Ovary (tissue), 3 donors: ENCODE measurements around the gene KANK3.

ENCODE experiments used
- CTCF ChIP-seq, 3 donors: fragments of 450-650 bp in 2 of 3; fragments of 200-600 bp in 1 of 3; IDR thresholded peaks; one replicate each; pipeline versions ENCODE4 v1.5.1 to v1.8.0; 2016 to 2022; ENCODE audit warnings: antibody characterized with exemption in 3 of 3, mild to moderate bottlenecking in 1 of 3
- POLR2A ChIP-seq: fragments of 450-650 bp; IDR thresholded peaks from one replicate; pipeline ENCODE4 v1.6.1; 2017; ENCODE audit warnings: antibody characterized with exemption, mild to moderate bottlenecking, moderate library complexity
- donor health status: DM: no; HTN: no; CAD: no.

- no peak for TF ChIP-seq CTCF (IDR thresholded peaks at IDR 0.05)
- no peak for TF ChIP-seq POLR2A
These were observed 18.6 kb downstream of the KANK3 start for GRCh38 chr19:8324186-8325050.
